ENCODE data around the gene UPF1.

- no peak for TF ChIP-seq REST (tag by site-specific recombination; IDR thresholded peaks at IDR 0.05)
- TF ChIP-seq YY1 (tag by site-specific recombination; IDR thresholded peaks at IDR 0.05) = no peak
- TF ChIP-seq ZNF707 (tag by site-specific recombination; IDR thresholded peaks at IDR 0.05) = no peak
- TF ChIP-seq ZEB2 (tag by site-specific recombination; IDR thresholded peaks at IDR 0.05) = no peak
- TF ChIP-seq ZNF660 (tag by site-specific recombination; IDR thresholded peaks at IDR 0.05) = no peak
- TF ChIP-seq CTCF (tag by site-specific recombination; IDR thresholded peaks at IDR 0.05) = no peak
- TF ChIP-seq ZNF692 (tag by site-specific recombination; IDR thresholded peaks at IDR 0.05) = no peak
- no peak for TF ChIP-seq ZNF645 (tag by site-specific recombination; IDR thresholded peaks at IDR 0.05)
- TF ChIP-seq ZNF785 (tag by site-specific recombination; IDR thresholded peaks at IDR 0.05) = no peak
- TF ChIP-seq KLF17 (tag by site-specific recombination; IDR thresholded peaks at IDR 0.05) = no peak
- no peak for TF ChIP-seq ZNF18 (tag by site-specific recombination; IDR thresholded peaks at IDR 0.05)
These were observed 45.1 kb downstream of the UPF1 start for GRCh38 chr19:18876865-18877264.

Measured in HEK293 (cell line).